Stomach (tissue), 9 donors: ENCODE measurements around the gene ADGRG4. TPM values are rescaled to one million over a fixed set of nuclear protein-coding genes. Genes with fewer than 3 reads are reported as not detected.

Experiments used
- DNase-seq, 2 donors: peaks; one replicate each; pipeline versions ENCODE4 v3.0.0 to v3.0.0-alpha.2; 2013 to 2019
- H3K27ac ChIP-seq, 5 donors: fragments of 200-600 bp in 4 of 5; sonication (generic) in 4 of 5; one replicate each; pipeline ENCODE4 v1.5.1; 2013 to 2019; ENCODE audit warnings: mild to moderate bottlenecking in 1 of 5, moderate library complexity in 1 of 5
- H3K27me3 ChIP-seq, 3 donors: fragments of 200-600 bp; sonication (generic); one replicate each; pipeline ENCODE4 v1.5.1; 2017 to 2019; ENCODE audit warnings: mixed run types in 1 of 3
- H3K36me3 ChIP-seq, 4 donors: fragments of 200-600 bp; sonication (generic); 1 replicate in 3 of 4; 2 replicates in 1 of 4; pipeline ENCODE4 v1.5.1; 2016 to 2019
- H3K4me1 ChIP-seq, 4 donors: fragments of 200-600 bp; sonication (generic); one replicate each; pipeline ENCODE4 v1.5.1; 2016 to 2019
- H3K4me3 ChIP-seq, 4 donors: fragments of 200-600 bp; sonication (generic) in 3 of 4; one replicate each; pipeline ENCODE4 v1.5.1; 2016 to 2019; ENCODE audit warnings: mild to moderate bottlenecking in 1 of 4
- H3K9me3 ChIP-seq, 4 donors: fragments of 200-600 bp; sonication (generic); one replicate each; pipeline ENCODE4 v1.5.1; 2016 to 2019
- CTCF ChIP-seq, 7 experiments: fragments of 450-650 bp in 4 of 7; fragments of 200-600 bp in 3 of 7; sonication (generic) in 3 of 7; IDR thresholded peaks; one replicate each; pipeline ENCODE4 v1.5.1; 2016 to 2019; ENCODE audit warnings: antibody characterized with exemption in 7 of 7, control low read depth in 2 of 7, mild to moderate bottlenecking in 1 of 7
- EP300 ChIP-seq: sonication (generic); formaldehyde crosslinking; IDR thresholded peaks from one replicate; pipeline ENCODE4 v1.6.1; 2017; ENCODE audit warnings: antibody characterized with exemption
- POLR2A ChIP-seq, 4 donors: fragments of 450-650 bp; IDR thresholded peaks; one replicate each; pipeline ENCODE4 v1.6.1; 2016; ENCODE audit warnings: antibody characterized with exemption in 4 of 4, control low read depth in 2 of 4, mild to moderate bottlenecking in 1 of 4, moderate library complexity in 1 of 4
- POLR2AphosphoS5 ChIP-seq, 3 donors: sonication (generic); formaldehyde crosslinking; IDR thresholded peaks; one replicate each; pipeline ENCODE4 v1.6.1; 2016; ENCODE audit warnings: antibody characterized with exemption in 3 of 3
- WGBS, 5 donors: extraction: QIAGEN DNeasy Blood & Tissue Kit in 3 of 5; methylation state at CpG; one replicate each; pipeline versions ENCODE4 v1.1.5 to v1.1.7; 2013 to 2018; 5-methylcytosine and 5-hydroxymethylcytosine counted together
- intact Hi-C: fragments of 100-400 bp; cut with DNase I; formaldehyde crosslinking; loops from one replicate; pipeline ENCODE4 v1.15.1; 2023; ENCODE audit warnings: low total_unique reads
- polyA plus RNA-seq, 3 donors: library from polyadenylated mRNA; stranded (reverse); fragments of 200-250 nt; gene quantifications; one replicate each; pipeline ENCODE4 v1.2.3, GENCODE V29; 2013
- total RNA-seq, 5 donors: library from RNA; depleted of rRNA; stranded (reverse); fragments of >200 nt; gene quantifications; one replicate each; pipeline versions ENCODE4 v1.1.0 to v1.2.3, GENCODE V29; 2014 to 2016
- donor health status: healthy with polysubstance abuse.
- donor health status: Bipolar disorder and iron deficiency.
- donor health status: healthy.

The ADGRG4 gene
- total and polyA plus RNA-seq, 8 donors: under 0.01 to 1.8 (median 0.42) TPM; not detected in 4

- intact Hi-C loops: no loop called here
These were observed 79.4 kb downstream of the ADGRG4 start for GRCh38 chrX:136380010-136380769.

GRCh38 chrX:136386173-136386572 lies 85.4 kb downstream of the ADGRG4 start:
- intact Hi-C loops: no loop called here
- Histone ChIP-seq H3K9me3 (no peaks in the 10 kb centered on the region), H3K4me3 (no peak overlapping the region), H3K27me3 (no peaks in the 10 kb centered on the region), H3K4me1 (no peaks in the 10 kb centered on the region), H3K27ac (no peak overlapping the region), H3K36me3 (no peaks in the 10 kb centered on the region)
- 33 to 58% (median 50%) methylated on average over 1 of the region's 1 CpG for WGBS, 5 donors
- DNase-seq: no peak
- TF ChIP-seq POLR2AphosphoS5 (IDR thresholded peaks at IDR 0.05) (no peak), EP300 (no peak), POLR2A (IDR thresholded peaks at IDR 0.05) (no peak), CTCF (IDR thresholded peaks at IDR 0.05) (no peak)

More at GRCh38 chrX:136380010-136380769, 79.4 kb downstream of the ADGRG4 start:
- WGBS, 5 donors: 30 to 83% (median 64%) methylated on average over 1 of the region's 1 CpG
- no peak for TF ChIP-seq POLR2AphosphoS5 (IDR thresholded peaks at IDR 0.05)
- TF ChIP-seq CTCF (IDR thresholded peaks at IDR 0.05): no peak
- TF ChIP-seq EP300: no peak
- TF ChIP-seq POLR2A (IDR thresholded peaks at IDR 0.05): no peak
- Histone ChIP-seq H3K36me3 (no peaks in the 10 kb centered on the region), H3K9me3 (peaks cover 0 to 5% (median 0%) of the 10 kb centered on the region in 4 donors), H3K4me3 (no peak overlapping the region), H3K4me1 (no peaks in the 10 kb centered on the region), H3K27ac (no peak overlapping the region), H3K27me3 (no peaks in the 10 kb centered on the region)
- no peak for DNase-seq

GRCh38 chrX:136386826-136387225 lies 86.1 kb downstream of the ADGRG4 start:
- DNase-seq: no peak
- no peaks in the 10 kb centered on the region for H3K4me1 ChIP-seq
- H3K4me3 ChIP-seq: no peak overlapping the region
- 66 to 95% (median 83%) methylated on average over 2 of the region's 2 CpGs for WGBS, 5 donors
- TF ChIP-seq EP300 (no peak), POLR2AphosphoS5 (IDR thresholded peaks at IDR 0.05) (no peak), CTCF (IDR thresholded peaks at IDR 0.05) (no peak), POLR2A (IDR thresholded peaks at IDR 0.05) (no peak)
- no peaks in the 10 kb centered on the region for H3K36me3 ChIP-seq
- no peaks in the 10 kb centered on the region for H3K9me3 ChIP-seq
- H3K27ac ChIP-seq: no peak overlapping the region
- no peaks in the 10 kb centered on the region for H3K27me3 ChIP-seq
- intact Hi-C loops: no loop called here

- Histone ChIP-seq H3K27ac (no peak overlapping the region), H3K4me1 (no peaks in the 10 kb centered on the region), H3K27me3 (no peaks in the 10 kb centered on the region), H3K36me3 (no peaks in the 10 kb centered on the region), H3K9me3 (no peaks in the 10 kb centered on the region), H3K4me3 (no peak overlapping the region)
- intact Hi-C loops: no loop called here
- DNase-seq: peak in 1 of 2 donors; percentile 10
- 53 to 74% (median 68%) methylated on average over 3 of the region's 3 CpGs for WGBS, 5 donors
- TF ChIP-seq CTCF (IDR thresholded peaks at IDR 0.05) (no peak), POLR2AphosphoS5 (IDR thresholded peaks at IDR 0.05) (no peak), EP300 (no peak), POLR2A (IDR thresholded peaks at IDR 0.05) (no peak)
These were observed 87.3 kb downstream of the ADGRG4 start for GRCh38 chrX:136387951-136388502.
